ENCODE results near the gene PDE7B.

DNA sequence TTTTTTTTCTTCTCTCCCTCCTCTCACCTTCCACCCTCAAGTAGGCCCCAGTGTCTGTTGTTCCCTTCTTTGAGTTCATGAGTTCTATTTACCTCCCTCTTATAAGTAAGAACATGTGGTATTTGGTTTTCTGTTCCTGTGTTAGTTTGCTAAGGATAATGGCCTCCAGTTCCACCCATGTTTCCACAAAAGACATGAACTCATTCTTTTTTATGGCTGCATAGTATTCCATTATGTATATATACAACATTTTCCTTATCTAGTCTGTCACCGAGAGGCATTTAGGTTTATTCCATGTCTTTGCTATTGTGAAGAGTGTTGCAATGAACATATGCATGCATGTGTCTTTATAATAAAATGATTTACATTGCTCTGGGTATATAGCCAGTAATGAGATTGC, 147.9 kb downstream of the PDE7B start:
- TF ChIP-seq TCF7L2 (IDR thresholded peaks at IDR 0.05; ENCODE audit: low read depth, low read length) (no peak), POLR2AphosphoS5 (IDR thresholded peaks at IDR 0.05; ENCODE audit: low read depth, low read length) (no peak), SIN3A (IDR thresholded peaks at IDR 0.05; ENCODE audit: borderline replicate concordance, insufficient read depth, low read depth, low read length) (no peak)
- TF ChIP-seq, protein P1, sequence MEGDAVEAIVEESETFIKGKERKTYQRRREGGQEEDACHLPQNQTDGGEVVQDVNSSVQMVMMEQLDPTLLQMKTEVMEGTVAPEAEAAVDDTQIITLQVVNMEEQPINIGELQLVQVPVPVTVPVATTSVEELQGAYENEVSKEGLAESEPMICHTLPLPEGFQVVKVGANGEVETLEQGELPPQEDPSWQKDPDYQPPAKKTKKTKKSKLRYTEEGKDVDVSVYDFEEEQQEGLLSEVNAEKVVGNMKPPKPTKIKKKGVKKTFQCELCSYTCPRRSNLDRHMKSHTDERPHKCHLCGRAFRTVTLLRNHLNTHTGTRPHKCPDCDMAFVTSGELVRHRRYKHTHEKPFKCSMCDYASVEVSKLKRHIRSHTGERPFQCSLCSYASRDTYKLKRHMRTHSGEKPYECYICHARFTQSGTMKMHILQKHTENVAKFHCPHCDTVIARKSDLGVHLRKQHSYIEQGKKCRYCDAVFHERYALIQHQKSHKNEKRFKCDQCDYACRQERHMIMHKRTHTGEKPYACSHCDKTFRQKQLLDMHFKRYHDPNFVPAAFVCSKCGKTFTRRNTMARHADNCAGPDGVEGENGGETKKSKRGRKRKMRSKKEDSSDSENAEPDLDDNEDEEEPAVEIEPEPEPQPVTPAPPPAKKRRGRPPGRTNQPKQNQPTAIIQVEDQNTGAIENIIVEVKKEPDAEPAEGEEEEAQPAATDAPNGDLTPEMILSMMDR (IDR thresholded peaks at IDR 0.05), result no peak
- TF ChIP-seq, protein P2, sequence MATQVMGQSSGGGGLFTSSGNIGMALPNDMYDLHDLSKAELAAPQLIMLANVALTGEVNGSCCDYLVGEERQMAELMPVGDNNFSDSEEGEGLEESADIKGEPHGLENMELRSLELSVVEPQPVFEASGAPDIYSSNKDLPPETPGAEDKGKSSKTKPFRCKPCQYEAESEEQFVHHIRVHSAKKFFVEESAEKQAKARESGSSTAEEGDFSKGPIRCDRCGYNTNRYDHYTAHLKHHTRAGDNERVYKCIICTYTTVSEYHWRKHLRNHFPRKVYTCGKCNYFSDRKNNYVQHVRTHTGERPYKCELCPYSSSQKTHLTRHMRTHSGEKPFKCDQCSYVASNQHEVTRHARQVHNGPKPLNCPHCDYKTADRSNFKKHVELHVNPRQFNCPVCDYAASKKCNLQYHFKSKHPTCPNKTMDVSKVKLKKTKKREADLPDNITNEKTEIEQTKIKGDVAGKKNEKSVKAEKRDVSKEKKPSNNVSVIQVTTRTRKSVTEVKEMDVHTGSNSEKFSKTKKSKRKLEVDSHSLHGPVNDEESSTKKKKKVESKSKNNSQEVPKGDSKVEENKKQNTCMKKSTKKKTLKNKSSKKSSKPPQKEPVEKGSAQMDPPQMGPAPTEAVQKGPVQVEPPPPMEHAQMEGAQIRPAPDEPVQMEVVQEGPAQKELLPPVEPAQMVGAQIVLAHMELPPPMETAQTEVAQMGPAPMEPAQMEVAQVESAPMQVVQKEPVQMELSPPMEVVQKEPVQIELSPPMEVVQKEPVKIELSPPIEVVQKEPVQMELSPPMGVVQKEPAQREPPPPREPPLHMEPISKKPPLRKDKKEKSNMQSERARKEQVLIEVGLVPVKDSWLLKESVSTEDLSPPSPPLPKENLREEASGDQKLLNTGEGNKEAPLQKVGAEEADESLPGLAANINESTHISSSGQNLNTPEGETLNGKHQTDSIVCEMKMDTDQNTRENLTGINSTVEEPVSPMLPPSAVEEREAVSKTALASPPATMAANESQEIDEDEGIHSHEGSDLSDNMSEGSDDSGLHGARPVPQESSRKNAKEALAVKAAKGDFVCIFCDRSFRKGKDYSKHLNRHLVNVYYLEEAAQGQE (IDR thresholded peaks at IDR 0.05; ENCODE audit: insufficient read depth in 1 of 2, low read depth in 2 of 2, low read length in 1 of 2), result no peak

All from Panc1 (cell line).